ENCODE measurements around the gene ERG. TPM values are rescaled to one million over a fixed set of nuclear protein-coding genes. Genes with fewer than 3 reads are reported as not detected.

Gene ERG
- total and polyA plus RNA-seq, 2 of the 8 experiments (the other 6 are each of a cell fraction or from before 2014, with no cell fraction given) = 1.0 to 3.0 TPM

GRCh38 chr21:38354746-38355145 is 143.5 kb downstream of the ERG start:
- 89% methylated on average over 2 of the region's 2 CpGs; no CpG with 5 or more reads in 1 of the 2 experiments for WGBS, 2 experiments (ENCODE audit: extremely low coverage in 1 of 2, insufficient coverage in 1 of 2, insufficient read length in 1 of 2, insufficient replicate concordance in 2 of 2, low coverage in 1 of 2, low lambda C conversion rate in 2 of 2, missing lambda C conversion rate in 1 of 2)
- no peak for DNase-seq (ENCODE audit: low read depth in 1 of 2, low spot score in 2 of 2)
- Histone ChIP-seq H4K8ac (ENCODE audit: extremely low read depth, insufficient read depth, low read length) (no peak overlapping the region), H2BK120ac (replicated peaks; ENCODE audit: low read depth, low read length) (no peak overlapping the region), H2AFZ (ENCODE audit: low read length) (no peak overlapping the region), H3K4me1 (replicated peaks in 1 of 4; ENCODE audit: control insufficient read depth in 3 of 4, insufficient read depth in 4 of 4, low read length in 3 of 4) (peaks cover 0 to 11% (median 4%) of the 10 kb centered on the region in 4 experiments; a peak in 3 of 7 replicates), H3K56ac (replicated peaks; ENCODE audit: insufficient read length, low read depth, low read length) (no peak overlapping the region), H3K14ac (ENCODE audit: insufficient read length) (no peak overlapping the region), H3K36me3 (ENCODE audit: control insufficient read depth in 2 of 4, insufficient read depth in 4 of 4, low read length in 3 of 4) (no peaks in the 10 kb centered on the region), H3K4me2 (ENCODE audit: insufficient read depth in 1 of 2, low read depth in 2 of 2, low read length in 2 of 2) (no peak overlapping the region), H4K20me1 (replicated peaks in 1 of 2; ENCODE audit: control insufficient read depth in 1 of 2, insufficient read depth in 2 of 2, low read length in 2 of 2) (no peaks in the 10 kb centered on the region), H2BK20ac (ENCODE audit: low read length) (no peak overlapping the region), H3K18ac (ENCODE audit: extremely low read depth, low read length) (no peak overlapping the region), H3K79me1 (ENCODE audit: low read depth, low read length) (no peaks in the 10 kb centered on the region), H2AK5ac (ENCODE audit: low read depth, low read length) (no peak overlapping the region), H2BK5ac (ENCODE audit: low read depth, low read length) (no peak overlapping the region), H3K79me2 (ENCODE audit: control insufficient read depth in 1 of 2, insufficient read depth in 2 of 2, low read length in 2 of 2) (no peaks in the 10 kb centered on the region), H3K9me3 (ENCODE audit: insufficient read depth in 2 of 2, low read depth in 1 of 2, low read length in 1 of 2) (no peaks in the 10 kb centered on the region; a peak in 1 of 4 replicates), H3K27ac (ENCODE audit: low read depth, low read length) (no peak overlapping the region), H2BK15ac (ENCODE audit: low read length) (no peak overlapping the region), H4K91ac (replicated peaks; ENCODE audit: insufficient read length, low read length) (no peak overlapping the region), H3K27me3 (replicated peaks in 1 of 4; ENCODE audit: control insufficient read depth in 3 of 4, extremely low read depth in 1 of 4, insufficient read depth in 3 of 4, low read length in 3 of 4) (peaks cover 0 to 4% (median 0%) of the 10 kb centered on the region in 4 experiments; a peak in 3 of 7 replicates), H3K4me3 (ENCODE audit: extremely low read depth in 1 of 4, insufficient read depth in 2 of 4, low read depth in 3 of 4, low read length in 4 of 4) (no peak overlapping the region), H4K5ac (ENCODE audit: insufficient read length, low read depth, low read length) (no peak overlapping the region), H3K4ac (replicated peaks; ENCODE audit: insufficient read length, low read depth, low read length) (no peak overlapping the region), H2BK12ac (ENCODE audit: low read depth, low read length) (no peak overlapping the region), H3K23me2 (ENCODE audit: low read depth, low read length) (no peaks in the 10 kb centered on the region), H3K9ac (replicated peaks in 1 of 4; ENCODE audit: extremely low read depth in 1 of 4, low read depth in 3 of 4, low read length in 3 of 4) (no peak overlapping the region), H3K23ac (ENCODE audit: insufficient read length) (no peak overlapping the region)
- TF ChIP-seq MAFK (IDR thresholded peaks at IDR 0.05; ENCODE audit: low read depth, low read length) (no peak), POU5F1 (IDR thresholded peaks at IDR 0.05; ENCODE audit: low read depth, low read length) (no peak), RBBP5 (IDR thresholded peaks at IDR 0.05; ENCODE audit: borderline replicate concordance, low read depth, low read length) (no peak), BRCA1 (IDR thresholded peaks at IDR 0.05; ENCODE audit: low read depth, low read length) (no peak), SUZ12 (IDR thresholded peaks at IDR 0.05; ENCODE audit: low read length) (no peak), CHD1 (IDR thresholded peaks at IDR 0.05; ENCODE audit: low read depth, low read length) (no peak), USF2 (IDR thresholded peaks at IDR 0.05; ENCODE audit: low read length) (no peak), JUND (IDR thresholded peaks at IDR 0.05; ENCODE audit: low read length) (no peak), ASH2L (IDR thresholded peaks at IDR 0.05; ENCODE audit: low read length) (no peak), CHD2 (IDR thresholded peaks at IDR 0.05; ENCODE audit: low read length) (no peak), TAF1 (IDR thresholded peaks at IDR 0.05; ENCODE audit: low read depth, low read length) (no peak), BACH1 (IDR thresholded peaks at IDR 0.05; ENCODE audit: low read length) (no peak), GTF2F1 (IDR thresholded peaks at IDR 0.05; ENCODE audit: borderline replicate concordance, low read depth, low read length) (no peak), CREB1 (IDR thresholded peaks at IDR 0.05) (no peak), TCF12 (IDR thresholded peaks at IDR 0.05; ENCODE audit: low read depth, low read length) (no peak)
- POLR2A ChIA-PET (ENCODE audit: partially characterized antibody) = interaction anchor here (0.5 kb wide), 1 partner anchor 598 kb away, joined by 4 read pairs; no protein-coding TSS in a partner anchor
- CTCF ChIA-PET (ENCODE audit: partially characterized antibody) = interaction anchor here (0.7 to 9.0 kb wide), 16 partner anchors 11 to 654 kb away, joined by 3 to 366 read pairs (median 5); no protein-coding TSS in a partner anchor
- no peak for FAIRE-seq

Measured in H1 (cell line).